HepG2 (cell line): ENCODE results near the gene SLC25A28.
"Not testable (repeated sequence)": the region's sequence is repeated elsewhere in the genome, so short reads cannot be mapped to it uniquely, and the experiment has no call there.

Source experiments
- CREB3 ChIP-seq: sonication (generic); formaldehyde crosslinking; IDR thresholded peaks from 2 replicates; pipeline ENCODE4 v1.5.0; 2020; ENCODE audit warnings: missing genetic modification reagents
- CTCF ChIP-seq: sonication (generic); formaldehyde crosslinking; IDR thresholded peaks from 2 replicates; pipeline ENCODE4 v1.5.0; 2020; ENCODE audit warnings: mild to moderate bottlenecking, missing genetic modification reagents, moderate library complexity
- MED1 ChIP-seq: sonication (generic); formaldehyde crosslinking; IDR thresholded peaks from 2 replicates; pipeline ENCODE4 v1.4.0; 2020; ENCODE audit warnings: missing genetic modification reagents
- NCOA2 ChIP-seq: sonication (generic); formaldehyde crosslinking; IDR thresholded peaks from 2 replicates; pipeline ENCODE4 v1.8.0; 2022; ENCODE audit warnings: inconsistent platforms
- POLR2AphosphoS2 ChIP-seq: IDR thresholded peaks from 2 replicates; pipeline ENCODE4 v1.6.1; 2011; ENCODE audit warnings: low read depth, low read length, improper control_type of control experiment
- POLR2AphosphoS5 ChIP-seq: IDR thresholded peaks from 2 replicates; pipeline ENCODE4 v1.6.1; 2012; ENCODE audit warnings: low read depth, low read length
- RAD51 ChIP-seq: fragments of 450-650 bp; IDR thresholded peaks from 2 replicates; pipeline ENCODE4 v1.6.1; 2016; ENCODE audit warnings: borderline replicate concordance
- THAP8 ChIP-seq: sonication (generic); formaldehyde crosslinking; IDR thresholded peaks from 2 replicates; pipeline ENCODE4 v1.5.1; 2020; ENCODE audit warnings: missing genetic modification reagents, mild to moderate bottlenecking, borderline replicate concordance
- ZNF263 ChIP-seq: sonication (generic); formaldehyde crosslinking; IDR thresholded peaks from 2 replicates; pipeline ENCODE4 v1.4.0; 2020; ENCODE audit warnings: missing genetic modification reagents
- ZNF274 ChIP-seq: sonication (generic); formaldehyde crosslinking; IDR thresholded peaks from 2 replicates; pipeline ENCODE4 v1.5.1; 2020; ENCODE audit warnings: mild to moderate bottlenecking, missing genetic modification reagents
- ZNF510 ChIP-seq: sonication (generic); formaldehyde crosslinking; IDR thresholded peaks from 2 replicates; pipeline ENCODE4 v1.4.0; 2020; ENCODE audit warnings: low read depth, mild to moderate bottlenecking, missing genetic modification reagents
- ZZZ3 ChIP-seq: sonication (generic); formaldehyde crosslinking; IDR thresholded peaks from 2 replicates; pipeline ENCODE4 v1.4.0; 2020; ENCODE audit warnings: missing genetic modification reagents, mild to moderate bottlenecking, borderline replicate concordance
- TF ChIP-seq, protein P1 (sequence below): sonication (generic); formaldehyde crosslinking; IDR thresholded peaks from 2 replicates; pipeline ENCODE4 v1.8.1; 2023; ENCODE audit warnings: missing genetic modification reagents, inconsistent platforms, borderline replicate concordance
- TF ChIP-seq, protein P2 (sequence below): IDR thresholded peaks from 2 replicates; pipeline ENCODE4 v1.6.1; 2016

- TF ChIP-seq NCOA2 (CRISPR knock-in tag); ZNF274 (CRISPR knock-in tag); CTCF (CRISPR knock-in tag); POLR2AphosphoS5; ZNF510 (CRISPR knock-in tag); POLR2AphosphoS2; RAD51; ZZZ3 (CRISPR knock-in tag); CREB3 (CRISPR knock-in tag); MED1 (CRISPR knock-in tag); THAP8; ZNF263 (CRISPR knock-in tag): not testable (repeated sequence)
- TF ChIP-seq, protein P1, sequence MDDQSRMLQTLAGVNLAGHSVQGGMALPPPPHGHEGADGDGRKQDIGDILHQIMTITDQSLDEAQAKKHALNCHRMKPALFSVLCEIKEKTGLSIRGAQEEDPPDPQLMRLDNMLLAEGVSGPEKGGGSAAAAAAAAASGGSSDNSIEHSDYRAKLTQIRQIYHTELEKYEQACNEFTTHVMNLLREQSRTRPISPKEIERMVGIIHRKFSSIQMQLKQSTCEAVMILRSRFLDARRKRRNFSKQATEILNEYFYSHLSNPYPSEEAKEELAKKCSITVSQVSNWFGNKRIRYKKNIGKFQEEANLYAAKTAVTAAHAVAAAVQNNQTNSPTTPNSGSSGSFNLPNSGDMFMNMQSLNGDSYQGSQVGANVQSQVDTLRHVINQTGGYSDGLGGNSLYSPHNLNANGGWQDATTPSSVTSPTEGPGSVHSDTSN (CRISPR knock-in tag): not testable (repeated sequence)
- TF ChIP-seq, protein P2, sequence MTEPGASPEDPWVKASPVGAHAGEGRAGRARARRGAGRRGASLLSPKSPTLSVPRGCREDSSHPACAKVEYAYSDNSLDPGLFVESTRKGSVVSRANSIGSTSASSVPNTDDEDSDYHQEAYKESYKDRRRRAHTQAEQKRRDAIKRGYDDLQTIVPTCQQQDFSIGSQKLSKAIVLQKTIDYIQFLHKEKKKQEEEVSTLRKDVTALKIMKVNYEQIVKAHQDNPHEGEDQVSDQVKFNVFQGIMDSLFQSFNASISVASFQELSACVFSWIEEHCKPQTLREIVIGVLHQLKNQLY (CRISPR knock-in tag): not testable (repeated sequence)
These were observed 4.9 kb upstream of the SLC25A28 start for GRCh38 chr10:99625124-99625523.
